Mesendoderm (in vitro differentiated cells): Measurements from ENCODE around the gene MARS1.

ENCODE experiments used
- DNase-seq: peaks from one replicate; pipeline ENCODE4 v3.0.0; 2013
- H2AK5ac ChIP-seq: 2 replicates; pipeline ENCODE4 v1.6.1; 2013; ENCODE audit warnings: low read length, inconsistent platforms
- H2BK120ac ChIP-seq: 2 replicates; pipeline ENCODE4 v1.6.1; 2013; ENCODE audit warnings: low read depth, mild to moderate bottlenecking, low read length, moderate library complexity, mixed read lengths
- H2BK15ac ChIP-seq: replicated peaks from 2 replicates; pipeline ENCODE4 v1.6.1; 2013; ENCODE audit warnings: low read depth, mild to moderate bottlenecking, moderate library complexity
- H2BK5ac ChIP-seq: 2 replicates; pipeline ENCODE4 v1.6.1; 2013; ENCODE audit warnings: low read length, inconsistent platforms
- H3K18ac ChIP-seq: 2 replicates; pipeline ENCODE4 v1.6.1; 2013; ENCODE audit warnings: mild to moderate bottlenecking, low read length, mixed read lengths
- H3K23ac ChIP-seq: one replicate; pipeline ENCODE4 v1.6.1; 2013; ENCODE audit warnings: low read length
- H3K27ac ChIP-seq: 2 replicates; pipeline ENCODE4 v1.5.1; 2013; ENCODE audit warnings: low read depth, mild to moderate bottlenecking, inconsistent platforms, low read length, moderate library complexity
- H3K27me3 ChIP-seq: 2 replicates; pipeline ENCODE4 v1.6.1; 2013; ENCODE audit warnings: low read length, control low read depth, mild to moderate bottlenecking, inconsistent platforms; ENCODE audit not compliant: insufficient read depth, poor library complexity
- H3K36me3 ChIP-seq: 2 replicates; pipeline ENCODE4 v1.6.1; 2013; ENCODE audit warnings: low read length, inconsistent platforms; ENCODE audit not compliant: control insufficient read depth, insufficient read depth
- H3K4ac ChIP-seq: one replicate; pipeline ENCODE4 v1.6.1; 2013; ENCODE audit warnings: low read depth, mild to moderate bottlenecking, low read length, moderate library complexity
- H3K4me1 ChIP-seq: 2 replicates; pipeline ENCODE4 v1.6.1; 2013; ENCODE audit warnings: low read depth, low read length, inconsistent platforms; ENCODE audit not compliant: control insufficient read depth
- H3K4me2 ChIP-seq: 2 replicates; pipeline ENCODE4 v1.6.1; 2013; ENCODE audit warnings: low read length
- H3K4me3 ChIP-seq: 2 replicates; pipeline ENCODE4 v1.5.1; 2013; ENCODE audit warnings: mild to moderate bottlenecking, low read length
- H3K56ac ChIP-seq: one replicate; pipeline ENCODE4 v1.6.1; 2013; ENCODE audit warnings: low read length
- H3K79me1 ChIP-seq: 2 replicates; pipeline ENCODE4 v1.6.1; 2013; ENCODE audit warnings: low read length, inconsistent platforms
- H3K79me2 ChIP-seq: 2 replicates; pipeline ENCODE4 v1.6.1; 2013; ENCODE audit warnings: mild to moderate bottlenecking, low read length; ENCODE audit not compliant: control insufficient read depth, insufficient read depth
- H3K9ac ChIP-seq: 2 replicates; pipeline ENCODE4 v1.6.1; 2013; ENCODE audit warnings: low read length, inconsistent platforms
- H4K5ac ChIP-seq: one replicate; pipeline ENCODE4 v1.6.1; 2013; ENCODE audit warnings: low read length
- H4K8ac ChIP-seq: one replicate; pipeline ENCODE4 v1.6.1; 2013; ENCODE audit warnings: low read depth, mild to moderate bottlenecking, control low read depth, low read length, moderate library complexity
- WGBS: extraction: QIAGEN DNeasy Blood & Tissue Kit; methylation state at CpG from one replicate; pipeline ENCODE4 v1.1.7; 2013; ENCODE audit warnings: low lambda C conversion rate, missing lambda C conversion rate; ENCODE audit not compliant: insufficient coverage; ENCODE audit errors: extremely low coverage; 5-methylcytosine and 5-hydroxymethylcytosine counted together

MARS1 gene

DNA sequence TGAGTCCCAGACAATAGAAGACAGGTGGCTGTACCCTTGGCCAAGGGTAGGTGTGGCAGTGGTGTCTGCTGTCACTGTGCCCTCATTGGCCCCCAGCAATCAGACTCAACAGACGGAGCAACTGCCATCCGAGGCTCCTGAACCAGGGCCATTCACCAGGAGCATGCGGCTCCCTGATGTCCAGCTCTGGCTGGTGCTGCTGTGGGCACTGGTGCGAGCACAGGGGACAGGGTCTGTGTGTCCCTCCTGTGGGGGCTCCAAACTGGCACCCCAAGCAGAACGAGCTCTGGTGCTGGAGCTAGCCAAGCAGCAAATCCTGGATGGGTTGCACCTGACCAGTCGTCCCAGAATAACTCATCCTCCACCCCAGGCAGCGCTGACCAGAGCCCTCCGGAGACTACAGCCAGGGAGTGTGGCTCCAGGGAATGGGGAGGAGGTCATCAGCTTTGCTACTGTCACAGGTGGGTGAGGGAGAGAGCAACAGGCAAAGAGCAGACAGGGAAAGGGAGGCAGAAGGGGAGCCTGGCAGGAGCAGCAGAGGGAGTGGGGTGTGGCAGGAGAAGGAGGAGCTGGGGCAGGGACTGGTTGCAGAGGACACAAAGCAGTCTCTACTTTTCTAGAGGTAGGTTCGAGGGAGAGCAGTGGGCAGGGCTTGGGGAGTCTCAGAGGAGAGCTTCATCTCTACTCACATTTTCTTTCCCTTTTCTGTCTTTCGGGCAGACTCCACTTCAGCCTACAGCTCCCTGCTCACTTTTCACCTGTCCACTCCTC, 32.3 kb upstream of the MARS1 start:
- peak overlapping the region; percentile 79 for H3K56ac ChIP-seq
- H3K23ac ChIP-seq = no peak overlapping the region
- H3K4me3 ChIP-seq = peak overlapping the region; percentile 4
- H3K27me3 ChIP-seq = no peaks in the 10 kb centered on the region
- no peak overlapping the region for H3K27ac ChIP-seq
- no peak overlapping the region for H3K4ac ChIP-seq
- peaks cover 12% of the 10 kb centered on the region for H3K4me1 ChIP-seq
- peak; percentile 51 for DNase-seq
- H2AK5ac ChIP-seq = no peak overlapping the region
- no peak overlapping the region for H2BK15ac ChIP-seq
- H4K8ac ChIP-seq = no peak overlapping the region
- H3K79me1 ChIP-seq = no peaks in the 10 kb centered on the region
- H3K9ac ChIP-seq = peak overlapping the region; percentile 48
- no peaks in the 10 kb centered on the region for H3K36me3 ChIP-seq
- WGBS = no CpG with 5 or more reads among the region's 10 CpGs
- H3K79me2 ChIP-seq = no peaks in the 10 kb centered on the region
- H2BK5ac ChIP-seq = no peak overlapping the region
- H4K5ac ChIP-seq = no peak overlapping the region
- H3K18ac ChIP-seq = peak overlapping the region; percentile 2
- H2BK120ac ChIP-seq = no peak overlapping the region
- peak overlapping the region; percentile 47 for H3K4me2 ChIP-seq

DNA sequence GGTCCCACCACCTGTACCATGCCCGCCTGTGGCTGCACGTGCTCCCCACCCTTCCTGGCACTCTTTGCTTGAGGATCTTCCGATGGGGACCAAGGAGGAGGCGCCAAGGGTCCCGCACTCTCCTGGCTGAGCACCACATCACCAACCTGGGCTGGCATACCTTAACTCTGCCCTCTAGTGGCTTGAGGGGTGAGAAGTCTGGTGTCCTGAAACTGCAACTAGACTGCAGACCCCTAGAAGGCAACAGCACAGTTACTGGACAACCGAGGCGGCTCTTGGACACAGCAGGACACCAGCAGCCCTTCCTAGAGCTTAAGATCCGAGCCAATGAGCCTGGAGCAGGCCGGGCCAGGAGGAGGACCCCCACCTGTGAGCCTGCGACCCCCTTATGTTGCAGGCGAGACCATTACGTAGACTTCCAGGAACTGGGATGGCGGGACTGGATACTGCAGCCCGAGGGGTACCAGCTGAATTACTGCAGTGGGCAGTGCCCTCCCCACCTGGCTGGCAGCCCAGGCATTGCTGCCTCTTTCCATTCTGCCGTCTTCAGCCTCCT, 31.6 kb upstream of the MARS1 start:
- H4K5ac ChIP-seq = no peak overlapping the region
- peaks cover 12% of the 10 kb centered on the region for H3K4me1 ChIP-seq
- H3K4me2 ChIP-seq = peak overlapping the region; percentile 47
- peak; percentile 94 for DNase-seq
- no peaks in the 10 kb centered on the region for H3K79me2 ChIP-seq
- H3K79me1 ChIP-seq = no peaks in the 10 kb centered on the region
- no peak overlapping the region for H2BK5ac ChIP-seq
- no peak overlapping the region for H2AK5ac ChIP-seq
- no peak overlapping the region for H4K8ac ChIP-seq
- no peak overlapping the region for H2BK120ac ChIP-seq
- H3K36me3 ChIP-seq = no peaks in the 10 kb centered on the region
- H3K18ac ChIP-seq = no peak overlapping the region
- H3K27ac ChIP-seq = no peak overlapping the region
- H3K56ac ChIP-seq = peak overlapping the region; percentile 75
- H3K4ac ChIP-seq = no peak overlapping the region
- peak overlapping the region; percentile 4 for H3K4me3 ChIP-seq
- peak overlapping the region; percentile 61 for H3K9ac ChIP-seq
- H3K27me3 ChIP-seq = no peaks in the 10 kb centered on the region
- no peak overlapping the region for H3K23ac ChIP-seq
- H2BK15ac ChIP-seq = no peak overlapping the region
- no CpG with 5 or more reads among the region's 15 CpGs for WGBS

DNA sequence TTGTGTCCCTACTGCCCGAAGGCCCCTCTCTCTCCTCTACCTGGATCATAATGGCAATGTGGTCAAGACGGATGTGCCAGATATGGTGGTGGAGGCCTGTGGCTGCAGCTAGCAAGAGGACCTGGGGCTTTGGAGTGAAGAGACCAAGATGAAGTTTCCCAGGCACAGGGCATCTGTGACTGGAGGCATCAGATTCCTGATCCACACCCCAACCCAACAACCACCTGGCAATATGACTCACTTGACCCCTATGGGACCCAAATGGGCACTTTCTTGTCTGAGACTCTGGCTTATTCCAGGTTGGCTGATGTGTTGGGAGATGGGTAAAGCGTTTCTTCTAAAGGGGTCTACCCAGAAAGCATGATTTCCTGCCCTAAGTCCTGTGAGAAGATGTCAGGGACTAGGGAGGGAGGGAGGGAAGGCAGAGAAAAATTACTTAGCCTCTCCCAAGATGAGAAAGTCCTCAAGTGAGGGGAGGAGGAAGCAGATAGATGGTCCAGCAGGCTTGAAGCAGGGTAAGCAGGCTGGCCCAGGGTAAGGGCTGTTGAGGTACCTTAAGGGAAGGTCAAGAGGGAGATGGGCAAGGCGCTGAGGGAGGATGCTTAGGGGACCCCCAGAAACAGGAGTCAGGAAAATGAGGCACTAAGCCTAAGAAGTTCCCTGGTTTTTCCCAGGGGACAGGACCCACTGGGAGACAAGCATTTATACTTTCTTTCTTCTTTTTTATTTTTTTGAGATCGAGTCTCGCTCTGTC, 31.0 kb upstream of the MARS1 start:
- Histone ChIP-seq H3K18ac (no peak overlapping the region), H3K36me3 (no peaks in the 10 kb centered on the region), H3K27me3 (no peaks in the 10 kb centered on the region), H3K79me1 (no peaks in the 10 kb centered on the region), H3K4me1 (peaks cover 12% of the 10 kb centered on the region), H3K9ac (peak overlapping the region; percentile 61), H3K4me3 (no peak overlapping the region), H3K4me2 (peak overlapping the region; percentile 8), H3K27ac (no peak overlapping the region), H3K56ac (peak overlapping the region; percentile 79), H2BK120ac (no peak overlapping the region), H2BK15ac (no peak overlapping the region), H3K79me2 (no peaks in the 10 kb centered on the region), H3K4ac (no peak overlapping the region), H4K8ac (no peak overlapping the region), H2AK5ac (no peak overlapping the region), H2BK5ac (no peak overlapping the region), H4K5ac (no peak overlapping the region), H3K23ac (no peak overlapping the region)
- no CpG with 5 or more reads among the region's 6 CpGs for WGBS
- DNase-seq = no peak

DNA sequence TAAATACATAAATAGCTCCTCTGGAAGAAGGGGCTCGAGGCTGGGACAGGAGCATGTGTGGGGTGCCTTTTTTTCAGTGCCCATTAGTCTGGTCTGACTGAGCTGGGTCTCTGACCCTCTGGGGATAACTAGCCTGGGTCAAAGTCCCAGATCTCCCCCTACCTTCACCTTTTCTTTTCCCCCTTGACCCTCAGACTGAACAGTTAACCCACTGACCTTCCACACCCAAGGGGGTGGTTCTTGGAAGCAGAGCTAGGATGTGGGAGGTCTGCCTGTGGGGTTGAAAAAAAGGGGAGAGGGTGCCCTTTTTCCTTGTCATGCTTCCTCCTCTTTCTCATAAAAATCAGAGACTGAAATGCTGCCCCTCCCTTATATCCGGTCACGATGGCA, 29.2 kb upstream of the MARS1 start:
- Histone ChIP-seq H2AK5ac (no peak overlapping the region), H3K56ac (peak overlapping the region; percentile 80), H4K5ac (no peak overlapping the region), H2BK5ac (peak overlapping the region; percentile 70), H2BK15ac (no peak overlapping the region), H3K36me3 (no peaks in the 10 kb centered on the region), H3K4ac (peak overlapping the region; percentile 26), H3K9ac (peak overlapping the region; percentile 63), H3K23ac (no peak overlapping the region), H3K4me3 (no peak overlapping the region), H3K4me2 (peak overlapping the region; percentile 17), H3K27ac (peak overlapping the region; percentile 45), H3K4me1 (peaks cover 10% of the 10 kb centered on the region), H2BK120ac (no peak overlapping the region), H4K8ac (no peak overlapping the region), H3K27me3 (no peaks in the 10 kb centered on the region), H3K79me1 (no peaks in the 10 kb centered on the region), H3K79me2 (no peaks in the 10 kb centered on the region), H3K18ac (peak overlapping the region; percentile 65)
- WGBS = no CpG with 5 or more reads among the region's 3 CpGs
- DNase-seq = no peak

DNA sequence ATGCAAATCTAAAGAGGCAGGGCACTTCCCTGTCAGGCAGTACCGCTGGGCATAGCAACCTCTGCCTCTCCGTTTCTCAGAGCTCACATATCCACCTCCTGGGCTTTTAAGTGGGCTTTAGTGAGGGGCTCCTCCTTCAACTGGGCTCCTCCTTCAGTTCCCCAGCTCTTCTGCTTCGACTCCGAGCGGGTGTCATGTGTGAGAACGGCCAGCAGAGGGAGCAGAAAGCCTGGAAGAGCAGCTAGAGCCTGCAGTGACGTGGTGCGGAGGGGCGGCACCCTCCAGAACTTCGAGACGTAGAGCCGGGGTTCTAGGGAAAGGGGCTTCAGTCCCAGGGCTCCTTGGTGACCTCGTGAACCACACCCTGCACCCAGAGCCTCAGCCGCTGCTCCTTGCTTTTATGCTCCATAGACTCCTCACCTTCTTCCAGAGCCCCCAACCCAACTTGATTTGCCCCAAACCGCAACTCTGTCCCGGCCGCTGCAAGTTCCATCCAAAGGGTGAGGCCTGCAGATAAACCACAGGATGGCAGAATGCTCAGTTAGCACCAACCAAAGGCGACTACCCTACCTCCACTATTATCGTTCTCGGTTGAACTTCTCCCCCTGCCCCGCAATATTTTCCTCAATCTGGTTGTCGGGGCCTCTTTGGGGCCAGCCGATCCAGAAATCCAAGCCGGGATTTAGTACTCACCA, 28.7 kb upstream of the MARS1 start:
- Histone ChIP-seq H2BK120ac (no peak overlapping the region), H3K18ac (peak overlapping the region; percentile 65), H2AK5ac (no peak overlapping the region), H3K27ac (no peak overlapping the region), H3K23ac (no peak overlapping the region), H3K27me3 (no peaks in the 10 kb centered on the region), H3K4me3 (peak overlapping the region; percentile 8), H3K79me2 (no peaks in the 10 kb centered on the region), H3K4me1 (peaks cover 10% of the 10 kb centered on the region), H4K8ac (no peak overlapping the region), H4K5ac (no peak overlapping the region), H3K9ac (peak overlapping the region; percentile 63), H3K4ac (no peak overlapping the region), H2BK5ac (no peak overlapping the region), H2BK15ac (no peak overlapping the region), H3K56ac (peak overlapping the region; percentile 85), H3K79me1 (no peaks in the 10 kb centered on the region), H3K36me3 (no peaks in the 10 kb centered on the region), H3K4me2 (peak overlapping the region; percentile 49)
- no CpG with 5 or more reads among the region's 24 CpGs for WGBS
- peak; percentile 99 for DNase-seq
